Lower leg skin (tissue), 4 donors: ENCODE data around the gene COG8. TPM values are rescaled to one million over a fixed set of nuclear protein-coding genes. Genes with fewer than 3 reads are reported as not detected.

Experiments
- DNase-seq, 2 donors: peaks; one replicate each; pipeline ENCODE4 v3.0.0-alpha.2; 2019; ENCODE audit warnings: low spot score in 2 of 2
- H3K4me3 ChIP-seq: fragments of 200-600 bp; sonication (generic); 2 replicates; pipeline ENCODE4 v1.5.1; 2017; ENCODE audit warnings: mild to moderate bottlenecking, low read depth; ENCODE audit not compliant: poor library complexity, severe bottlenecking
- POLR2A ChIP-seq, 2 donors: fragments of 450-650 bp; IDR thresholded peaks; one replicate each; pipeline ENCODE4 v1.6.1; 2016 to 2017; ENCODE audit warnings: antibody characterized with exemption in 2 of 2, mild to moderate bottlenecking in 1 of 2, moderate library complexity in 1 of 2
- WGBS, 2 donors: methylation state at CpG; one replicate each; pipeline ENCODE4 v1.1.5; 2018; 5-methylcytosine and 5-hydroxymethylcytosine counted together
- intact Hi-C: fragments of 100-400 bp; cut with DNase I; formaldehyde crosslinking; loops from one replicate; pipeline ENCODE4 v1.15.0; 2023; ENCODE audit warnings: low total_unique reads
- total RNA-seq, 4 donors: library from RNA; depleted of rRNA; stranded (reverse); fragments of >200 nt; gene quantifications; one replicate each; pipeline ENCODE4 v1.1.0, GENCODE V29; 2016
- TF ChIP-seq, protein P1 (sequence below), 3 donors: fragments of 450-650 bp; IDR thresholded peaks; one replicate each; pipeline ENCODE4 v1.5.1; 2016; ENCODE audit warnings: antibody characterized with exemption in 3 of 3, mild to moderate bottlenecking in 3 of 3, moderate library complexity in 2 of 3

Gene COG8
- total RNA-seq, 4 donors from 2014 or later: 40.8 to 57.8 (median 47.6) TPM

DNA sequence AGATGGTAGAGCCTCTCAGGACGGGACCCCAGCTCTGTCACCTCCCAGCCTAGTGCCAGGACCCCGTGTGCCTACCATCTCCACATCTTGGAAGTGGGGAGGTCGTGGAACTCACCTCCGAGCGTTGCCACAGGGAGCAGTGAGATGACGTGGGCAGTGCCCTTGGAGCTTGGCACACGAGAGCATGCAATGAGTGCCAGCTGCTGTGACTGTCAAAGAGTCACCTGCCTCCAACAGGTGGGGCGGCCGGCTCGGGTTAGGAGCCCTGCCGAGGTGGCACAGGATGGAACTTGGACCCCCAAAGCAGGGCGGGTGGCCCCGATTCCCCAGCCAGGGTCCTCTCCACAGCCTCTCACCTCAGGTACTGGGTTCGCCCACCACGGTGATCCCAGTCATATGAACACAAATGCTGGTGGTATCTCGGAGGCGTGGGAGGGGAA is 22.7 kb downstream of the COG8 start:
- H3K4me3 ChIP-seq: no peak overlapping the region
- DNase-seq: peak in 1 of 2 donors; percentile 80
- WGBS, 2 donors: 88 to 92% methylated on average over 13 to 17 of the region's 17 CpGs
- TF ChIP-seq POLR2A (IDR thresholded peaks at IDR 0.05): no peak
- TF ChIP-seq, protein P1, sequence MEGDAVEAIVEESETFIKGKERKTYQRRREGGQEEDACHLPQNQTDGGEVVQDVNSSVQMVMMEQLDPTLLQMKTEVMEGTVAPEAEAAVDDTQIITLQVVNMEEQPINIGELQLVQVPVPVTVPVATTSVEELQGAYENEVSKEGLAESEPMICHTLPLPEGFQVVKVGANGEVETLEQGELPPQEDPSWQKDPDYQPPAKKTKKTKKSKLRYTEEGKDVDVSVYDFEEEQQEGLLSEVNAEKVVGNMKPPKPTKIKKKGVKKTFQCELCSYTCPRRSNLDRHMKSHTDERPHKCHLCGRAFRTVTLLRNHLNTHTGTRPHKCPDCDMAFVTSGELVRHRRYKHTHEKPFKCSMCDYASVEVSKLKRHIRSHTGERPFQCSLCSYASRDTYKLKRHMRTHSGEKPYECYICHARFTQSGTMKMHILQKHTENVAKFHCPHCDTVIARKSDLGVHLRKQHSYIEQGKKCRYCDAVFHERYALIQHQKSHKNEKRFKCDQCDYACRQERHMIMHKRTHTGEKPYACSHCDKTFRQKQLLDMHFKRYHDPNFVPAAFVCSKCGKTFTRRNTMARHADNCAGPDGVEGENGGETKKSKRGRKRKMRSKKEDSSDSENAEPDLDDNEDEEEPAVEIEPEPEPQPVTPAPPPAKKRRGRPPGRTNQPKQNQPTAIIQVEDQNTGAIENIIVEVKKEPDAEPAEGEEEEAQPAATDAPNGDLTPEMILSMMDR (IDR thresholded peaks at IDR 0.05): no peak
- intact Hi-C loops: no loop called here

DNA sequence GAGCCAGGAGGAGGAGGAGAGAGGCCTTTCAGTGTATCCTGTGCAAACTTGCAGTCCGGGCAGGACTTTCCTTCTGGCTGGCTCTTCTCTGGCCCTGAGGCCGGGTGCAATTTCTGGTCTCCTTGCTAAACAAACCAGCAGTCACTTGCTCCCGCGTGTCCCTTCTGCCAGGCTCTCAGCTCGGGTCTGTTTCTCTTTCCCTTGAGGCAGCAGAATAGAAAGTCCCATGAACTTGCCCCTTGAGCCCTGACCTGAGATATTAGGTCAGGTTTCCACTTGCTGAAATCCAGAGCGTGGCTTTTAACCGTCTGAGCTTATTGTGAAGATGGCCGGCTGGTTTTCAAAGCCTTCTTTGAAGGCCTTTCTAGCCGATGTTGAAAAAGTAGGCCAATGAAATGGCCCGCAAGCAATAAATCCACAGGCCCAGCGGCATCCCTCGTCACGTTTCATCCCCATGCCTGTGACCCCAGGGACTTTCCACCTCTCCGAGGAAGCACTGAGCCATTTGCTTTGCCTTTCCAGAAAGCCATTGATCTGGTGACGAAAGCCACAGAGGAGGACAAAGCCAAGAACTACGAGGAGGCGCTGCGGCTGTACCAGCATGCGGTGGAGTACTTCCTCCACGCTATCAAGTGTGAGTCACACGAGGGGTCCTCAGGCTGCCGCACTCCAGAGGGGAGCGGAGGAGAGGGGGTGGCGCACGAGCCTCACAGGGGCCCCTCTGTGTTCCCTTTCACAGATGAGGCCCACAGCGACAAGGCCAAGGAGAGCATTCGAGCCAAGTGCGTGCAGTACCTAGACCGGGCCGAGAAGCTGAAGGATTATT is 23.7 kb downstream of the COG8 start:
- peak in 1 of 2 donors; percentile 56 for DNase-seq
- no peak overlapping the region for H3K4me3 ChIP-seq
- TF ChIP-seq, protein P1 (IDR thresholded peaks at IDR 0.05): no peak
- TF ChIP-seq POLR2A (IDR thresholded peaks at IDR 0.05): no peak
- intact Hi-C loops: no loop called here
- 81 to 86% methylated on average over 30 of the region's 30 CpGs for WGBS, 2 donors

DNA sequence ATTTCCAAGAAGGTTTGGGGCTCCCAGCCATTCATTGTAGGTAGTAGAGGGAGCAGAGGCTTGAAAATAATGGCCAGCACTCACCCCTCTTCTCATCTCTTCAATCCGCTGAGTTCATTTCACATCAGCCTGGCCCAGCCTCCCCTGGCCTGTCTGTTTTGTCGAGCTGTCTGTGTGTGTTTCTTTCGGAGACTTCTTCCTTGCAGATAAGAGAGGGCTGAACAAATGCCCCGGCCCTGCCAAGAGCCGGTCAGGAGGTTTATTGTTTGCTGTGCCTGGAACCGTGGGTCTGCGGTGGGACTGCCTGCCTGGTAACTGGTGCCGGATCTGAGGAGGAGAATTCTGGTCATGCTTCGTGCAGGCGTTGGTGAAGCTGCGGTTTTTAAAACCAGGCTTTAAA is 24.8 kb downstream of the COG8 start:
- TF ChIP-seq POLR2A (IDR thresholded peaks at IDR 0.05): no peak
- TF ChIP-seq, protein P1 (IDR thresholded peaks at IDR 0.05): no peak
- H3K4me3 ChIP-seq: no peak overlapping the region
- WGBS, 2 donors: 88 to 92% methylated on average over 11 of the region's 11 CpGs
- peak in 1 of 2 donors; percentile 75 for DNase-seq
- intact Hi-C loops: no loop called here

DNA sequence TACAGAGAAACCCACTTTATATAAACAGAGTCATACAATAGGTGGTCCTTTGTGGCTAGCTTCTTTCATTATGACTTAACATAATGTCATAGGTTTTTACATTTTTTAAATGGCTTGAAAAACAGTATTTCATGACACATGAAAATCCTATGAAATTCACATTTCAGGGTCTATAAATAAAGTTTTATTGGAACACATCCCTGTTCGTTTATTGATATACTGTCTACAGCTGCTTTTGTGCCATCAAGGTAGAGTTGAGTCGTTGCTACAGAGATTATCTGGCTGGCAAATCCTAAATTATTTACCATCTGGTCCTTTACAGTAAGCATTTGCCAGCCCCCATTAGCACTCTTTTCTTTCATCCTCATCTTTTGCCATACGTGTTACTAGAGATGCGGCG is 25.9 kb downstream of the COG8 start:
- no peak overlapping the region for H3K4me3 ChIP-seq
- WGBS, 2 donors: 92 to 93% methylated on average over 5 of the region's 5 CpGs
- DNase-seq: no peak
- TF ChIP-seq, protein P1 (IDR thresholded peaks at IDR 0.05): no peak
- no peak for TF ChIP-seq POLR2A (IDR thresholded peaks at IDR 0.05)
- intact Hi-C loops: no loop called here

DNA sequence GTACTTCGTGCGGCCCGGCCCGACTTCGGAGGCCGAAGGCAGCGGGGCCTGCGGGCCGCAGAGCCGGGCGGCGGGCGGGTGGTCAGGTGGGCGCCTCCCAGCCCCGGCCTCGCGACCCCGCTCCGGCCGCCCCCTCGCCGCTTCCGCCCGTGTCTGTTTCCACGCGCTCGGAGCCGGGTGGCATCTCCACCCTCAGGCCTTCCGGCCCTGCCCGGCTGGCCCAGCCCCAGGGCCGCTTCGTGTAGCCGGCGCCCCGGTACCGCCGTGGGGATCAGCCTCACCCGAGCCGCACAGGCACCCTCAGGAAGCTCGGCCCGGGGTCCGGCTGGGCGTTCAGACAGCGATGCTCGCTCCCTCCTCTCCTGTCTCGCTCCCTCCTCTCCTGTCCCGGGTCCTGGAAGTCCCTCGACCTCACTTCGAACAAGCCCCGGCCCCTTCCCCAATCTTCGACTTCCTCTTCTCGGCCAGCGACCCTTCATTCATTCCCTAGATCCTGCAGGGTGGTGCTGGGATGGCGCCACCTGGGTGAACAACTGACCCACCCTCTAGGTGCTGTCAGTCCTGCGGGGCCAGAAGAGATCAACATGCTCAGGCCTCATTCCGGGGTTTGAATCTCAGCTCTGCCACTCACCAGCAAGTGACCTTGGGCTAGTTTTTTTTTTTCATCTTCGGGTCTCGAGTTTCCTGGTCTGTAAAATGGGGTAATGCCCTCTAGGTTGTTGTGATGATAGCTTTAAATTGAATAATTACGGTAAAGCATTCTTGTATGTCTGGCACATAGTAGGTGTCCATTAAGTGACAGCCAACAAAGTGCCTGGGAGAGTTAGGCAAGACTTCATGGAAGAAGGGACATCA is 27.6 kb downstream of the COG8 start:
- no peak for TF ChIP-seq POLR2A (IDR thresholded peaks at IDR 0.05)
- TF ChIP-seq, protein P1 (IDR thresholded peaks at IDR 0.05): no peak
- DNase-seq: peak in 1 of 2 donors; percentile 87
- H3K4me3 ChIP-seq: peak overlapping the region; percentile 74
- intact Hi-C loops: no loop called here
- WGBS, 2 donors: 2 to 3% methylated on average over 28 to 30 of the region's 59 CpGs
